C1 segment of cervical spinal cord (tissue), 14 donors: ENCODE data around the gene TMEM53.

Source experiments
- DNase-seq, 14 donors: peaks; one replicate each; lab custom pipeline; 2025; lab: John Stamatoyannopoulos, UW

The TMEM53 gene

DNA sequence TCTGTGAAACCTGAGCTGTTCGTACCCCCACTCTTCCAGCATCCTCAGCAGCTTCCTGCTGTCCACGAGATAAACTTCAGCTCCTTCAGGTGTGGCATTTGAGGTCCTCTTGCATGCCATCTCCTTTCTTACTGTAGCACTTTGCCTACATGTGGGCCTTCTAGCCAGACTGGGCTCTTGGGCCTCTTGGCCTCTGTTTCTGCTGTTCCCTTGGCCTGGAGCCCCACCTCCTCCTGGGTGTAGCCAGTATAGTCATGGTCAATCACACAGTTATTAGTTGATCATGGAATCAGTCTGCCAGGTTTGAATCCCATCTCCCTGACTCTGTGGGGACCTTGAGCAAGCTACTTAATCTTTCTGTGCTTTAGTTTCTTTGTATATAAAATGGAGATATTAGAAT lies 26.4 kb downstream of the TMEM53 start:
- DNase-seq, result no peak

DNA sequence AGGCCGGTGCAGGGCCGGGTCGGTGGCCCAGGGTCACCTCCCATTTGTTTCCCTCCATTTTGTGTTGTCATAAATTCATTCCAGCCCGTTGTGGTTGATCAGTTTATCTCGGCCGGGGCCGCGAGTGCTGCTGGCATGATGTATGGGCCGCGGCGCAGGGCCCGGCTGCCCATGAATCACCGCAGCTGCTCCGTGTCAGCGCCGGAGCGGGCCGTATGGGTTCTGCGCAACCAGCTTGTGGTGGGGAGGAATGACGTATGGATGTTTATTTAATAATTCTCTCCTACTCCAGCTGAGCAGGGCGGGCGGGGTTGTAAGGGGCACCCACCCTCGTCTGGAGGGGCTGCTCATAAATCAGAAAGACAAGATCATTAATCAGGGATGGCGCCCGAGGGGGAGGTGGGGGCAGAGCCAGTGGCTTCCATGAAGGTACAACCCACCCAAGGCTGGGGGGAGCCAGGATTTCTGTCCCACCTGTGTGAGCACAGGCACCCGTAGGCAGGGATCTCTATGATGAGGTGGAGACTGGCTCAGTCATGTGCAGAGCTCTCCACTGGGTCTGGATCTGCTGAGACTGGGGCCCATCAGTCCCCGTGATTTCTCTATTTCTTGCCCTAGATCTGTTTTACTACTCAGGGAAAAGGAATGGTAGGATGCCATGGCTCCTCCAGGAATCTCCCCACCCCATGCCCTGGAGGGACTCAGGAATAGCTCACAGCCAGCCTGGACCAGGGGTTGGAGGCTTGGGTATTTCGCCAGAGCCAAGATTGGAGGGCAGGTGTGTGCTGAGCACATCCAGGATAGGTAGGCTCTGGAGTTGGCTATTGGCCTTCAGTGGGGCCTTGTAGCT lies 27.8 kb downstream of the TMEM53 start:
- no peak for DNase-seq

GRCh38 chr1:44645476-44646244 lies 28.6 kb downstream of the TMEM53 start:
- DNase-seq, result peak in 13 of 14 donors; percentile 46 to 90 (median 80)

GRCh38 chr1:44644806-44645205 lies 29.5 kb downstream of the TMEM53 start:
- DNase-seq, result peak in 1 of 14 donors; percentile 49

- no peak for DNase-seq
Measured at GRCh38 chr1:44643721-44644334, 30.5 kb downstream of the TMEM53 start.

DNA sequence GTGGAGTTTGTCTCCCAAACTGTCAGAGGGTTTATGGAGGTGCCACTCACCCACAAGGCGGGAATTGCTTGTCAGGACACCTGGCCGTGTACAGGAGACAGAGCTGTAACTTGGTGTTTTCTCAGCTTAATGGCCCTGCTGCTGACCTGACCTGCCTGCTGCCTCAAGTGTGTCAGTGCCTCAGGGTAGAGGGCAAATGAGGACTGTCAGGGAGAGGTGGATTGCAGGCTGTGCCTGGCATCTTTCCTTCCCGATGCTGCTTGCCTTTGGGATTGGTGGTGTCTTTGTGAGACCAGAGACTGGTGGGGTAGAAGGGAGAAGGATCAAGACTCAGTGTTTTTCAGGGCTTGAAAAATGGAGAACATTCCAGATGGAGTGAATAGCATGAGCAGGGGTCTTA lies 31.4 kb downstream of the TMEM53 start:
- no peak for DNase-seq

DNA sequence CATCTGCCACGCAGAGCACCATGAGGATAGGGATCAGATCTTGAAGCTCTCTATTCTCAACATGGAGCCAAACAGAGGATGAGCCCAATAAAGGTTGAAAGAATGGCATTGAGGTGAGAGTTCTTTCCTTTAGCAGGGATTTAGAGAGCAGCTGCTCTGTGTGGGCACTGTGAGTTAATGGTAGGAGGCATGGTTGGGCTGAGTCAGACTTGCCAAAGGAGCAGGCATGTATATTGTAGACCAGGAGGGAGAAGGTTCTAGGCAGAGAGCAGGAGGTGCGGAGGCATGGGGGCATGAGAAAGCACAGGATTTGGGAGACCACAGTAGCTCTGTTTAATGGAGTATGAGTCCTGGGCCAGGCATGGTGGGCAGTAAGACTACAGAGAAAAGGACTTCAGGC lies 32.0 kb downstream of the TMEM53 start:
- DNase-seq, result no peak

- DNase-seq, result no peak
Measured at GRCh38 chr1:44641126-44642102, 32.9 kb downstream of the TMEM53 start.

GRCh38 chr1:44640200-44640853 lies 34.0 kb downstream of the TMEM53 start:
- no peak for DNase-seq

- no peak for DNase-seq
Measured at GRCh38 chr1:44637702-44638411, 36.4 kb downstream of the TMEM53 start.

- DNase-seq, result no peak
Measured at GRCh38 chr1:44636688-44637598, 37.3 kb downstream of the TMEM53 start.

DNA sequence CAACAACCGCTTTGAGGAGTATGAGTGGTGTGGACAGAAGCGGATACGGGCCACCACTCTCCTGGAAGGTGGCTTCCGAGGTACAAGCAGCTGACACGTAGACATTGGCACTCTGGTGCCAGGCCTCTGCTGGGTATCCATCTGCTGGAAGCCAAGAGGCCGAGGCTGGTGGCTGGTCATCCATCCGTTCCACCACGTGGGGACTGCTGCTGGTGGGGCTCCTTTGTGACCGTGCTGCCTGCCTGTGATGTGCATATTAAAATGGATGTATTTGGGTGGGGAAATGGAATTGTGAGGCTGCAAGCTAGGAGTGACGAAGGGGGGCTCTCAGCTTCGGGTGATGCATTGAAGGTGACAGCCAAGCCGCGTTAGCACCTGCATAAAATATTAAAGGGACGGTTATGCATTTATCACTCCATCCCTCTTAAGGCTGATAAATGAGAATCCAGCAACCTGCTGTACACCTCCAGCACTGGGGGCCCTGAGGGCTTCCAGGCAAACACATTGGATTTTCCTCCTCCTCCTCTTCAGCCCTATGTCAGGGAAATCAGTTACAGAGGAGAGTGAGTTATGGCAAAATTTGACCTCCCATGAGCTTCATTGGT lies 38.1 kb downstream of the TMEM53 start:
- peak in 1 of 14 donors; percentile 60 for DNase-seq

DNA sequence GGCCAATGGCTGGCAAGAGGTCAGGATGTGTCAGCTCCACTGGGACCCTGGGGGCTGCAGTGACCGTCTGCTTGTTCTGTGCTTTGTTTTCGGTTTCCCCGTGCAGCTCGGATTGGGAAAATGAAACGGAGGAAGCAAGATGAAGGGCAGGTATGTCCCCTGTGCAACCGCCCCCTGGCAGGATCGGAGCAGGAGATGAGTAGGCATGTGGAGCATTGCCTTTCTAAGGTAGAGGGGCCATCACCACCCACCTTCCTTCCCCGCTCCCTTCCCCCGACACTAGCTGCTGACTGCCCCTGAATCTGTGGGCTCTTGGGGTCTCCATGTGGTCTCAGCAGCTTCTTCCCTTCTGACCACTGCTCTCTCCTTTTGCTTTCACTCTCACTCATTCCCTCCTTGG lies 38.8 kb downstream of the TMEM53 start:
- no peak for DNase-seq

- DNase-seq, result no peak
Measured at GRCh38 chr1:44634606-44635189, 39.6 kb downstream of the TMEM53 start.

DNA sequence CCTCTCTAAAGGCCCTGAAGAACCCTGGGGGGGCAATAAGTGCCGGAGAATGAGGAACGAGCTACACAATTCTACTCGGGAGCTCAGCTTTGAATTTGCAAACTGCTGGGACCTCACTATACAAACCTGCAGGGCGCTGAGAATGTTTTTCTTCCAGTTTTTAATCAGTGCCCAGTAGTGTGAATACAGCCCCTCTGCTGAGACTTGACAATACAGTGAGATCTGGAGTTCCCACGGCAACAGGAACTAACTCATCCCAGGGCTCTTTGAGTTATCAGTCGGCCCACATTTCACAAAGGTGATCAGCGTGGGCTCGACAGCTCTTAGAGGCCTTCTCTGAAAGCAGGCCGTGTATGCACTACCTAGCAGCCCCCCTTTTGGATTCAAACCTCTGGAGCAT lies 41.7 kb downstream of the TMEM53 start:
- peak in 1 of 14 donors; percentile 71 for DNase-seq

DNA sequence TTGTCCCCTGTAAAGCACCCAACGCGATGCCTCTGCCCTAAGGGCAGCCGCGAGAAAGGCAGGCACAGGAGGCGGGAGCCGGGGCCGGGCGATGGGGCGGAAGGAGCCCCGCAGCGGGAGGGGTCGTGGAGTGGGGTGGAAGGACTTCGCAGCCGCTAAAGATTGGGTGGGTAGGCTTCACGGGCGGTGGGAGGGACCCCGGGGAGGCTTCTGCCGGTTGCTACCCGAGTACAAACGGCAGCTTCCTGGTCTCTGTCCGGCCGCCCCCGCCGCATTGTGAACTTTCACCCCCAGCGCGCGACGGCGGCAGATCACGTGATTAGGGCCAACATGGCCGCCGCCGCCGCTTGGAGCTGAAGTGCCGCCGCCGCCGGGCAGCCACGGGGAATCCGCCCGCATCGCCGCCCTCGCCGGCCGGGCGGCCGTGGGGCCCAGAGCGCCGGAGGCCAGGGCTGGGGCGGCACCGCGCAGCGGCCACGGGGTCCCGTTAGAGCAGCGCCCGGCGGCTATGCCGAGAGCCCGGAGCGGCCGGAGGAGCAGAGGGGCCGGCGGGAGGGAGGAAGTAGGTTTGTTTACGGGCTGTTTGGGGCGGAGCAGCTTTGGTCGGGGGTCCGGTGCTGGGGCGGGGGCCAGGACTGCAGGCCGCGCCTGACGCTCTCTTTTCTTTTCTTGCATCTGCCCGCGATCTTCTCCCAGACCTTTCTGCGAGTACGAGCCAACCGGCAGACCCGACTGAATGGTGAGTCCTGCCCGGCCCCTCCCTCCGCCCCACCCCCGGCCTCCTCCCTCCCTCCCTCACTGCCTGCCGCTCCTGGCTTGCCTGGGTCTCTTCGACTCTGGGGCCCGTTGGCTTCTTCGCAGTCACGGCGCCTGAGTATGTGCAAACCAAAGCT lies 42.4 kb downstream of the TMEM53 start:
- DNase-seq, result peak; percentile 22 to 88 (median 74)

DNA sequence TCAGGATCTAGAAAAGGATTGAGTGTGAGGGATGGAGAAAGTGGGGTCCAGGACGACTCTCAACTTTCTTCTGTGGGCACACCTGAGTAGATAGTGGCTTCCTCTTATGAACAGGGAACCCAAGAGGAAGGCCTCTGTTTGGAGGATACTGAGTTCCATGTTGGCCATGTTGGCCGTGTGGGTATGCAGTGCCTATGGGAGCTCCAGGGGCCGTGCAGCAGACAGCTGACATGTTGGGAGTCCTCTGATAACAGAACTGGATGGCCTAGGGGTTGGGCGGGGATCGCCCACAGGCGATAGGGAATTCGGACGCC lies 43.0 kb downstream of the TMEM53 start:
- no peak for DNase-seq
